ENCODE data around the gene UBL4A.

GRCh38 chrX:154517101-154517781 lies 30.8 kb upstream of the UBL4A start:
- TF ChIP-seq, protein P1, sequence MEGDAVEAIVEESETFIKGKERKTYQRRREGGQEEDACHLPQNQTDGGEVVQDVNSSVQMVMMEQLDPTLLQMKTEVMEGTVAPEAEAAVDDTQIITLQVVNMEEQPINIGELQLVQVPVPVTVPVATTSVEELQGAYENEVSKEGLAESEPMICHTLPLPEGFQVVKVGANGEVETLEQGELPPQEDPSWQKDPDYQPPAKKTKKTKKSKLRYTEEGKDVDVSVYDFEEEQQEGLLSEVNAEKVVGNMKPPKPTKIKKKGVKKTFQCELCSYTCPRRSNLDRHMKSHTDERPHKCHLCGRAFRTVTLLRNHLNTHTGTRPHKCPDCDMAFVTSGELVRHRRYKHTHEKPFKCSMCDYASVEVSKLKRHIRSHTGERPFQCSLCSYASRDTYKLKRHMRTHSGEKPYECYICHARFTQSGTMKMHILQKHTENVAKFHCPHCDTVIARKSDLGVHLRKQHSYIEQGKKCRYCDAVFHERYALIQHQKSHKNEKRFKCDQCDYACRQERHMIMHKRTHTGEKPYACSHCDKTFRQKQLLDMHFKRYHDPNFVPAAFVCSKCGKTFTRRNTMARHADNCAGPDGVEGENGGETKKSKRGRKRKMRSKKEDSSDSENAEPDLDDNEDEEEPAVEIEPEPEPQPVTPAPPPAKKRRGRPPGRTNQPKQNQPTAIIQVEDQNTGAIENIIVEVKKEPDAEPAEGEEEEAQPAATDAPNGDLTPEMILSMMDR (conservative IDR thresholded peaks at IDR 0.05; ENCODE audit: low read depth, low read length), result no peak
- TF ChIP-seq EZH2 (IDR thresholded peaks at IDR 0.05; ENCODE audit: borderline replicate concordance, low read depth, low read length, poor library complexity, severe bottlenecking), result no peak

Measured in A673 (cell line).